NCI-H2227 treated with DMSO at 0.1 percent for 48 hours (cell line): ENCODE results near the gene E2F2.
A peak's percentile ranks its signal among the peaks of the same experiment; 100 is the strongest.

Source experiments
- DNase-seq: peaks from one replicate; lab custom pipeline; 2025; lab: John Stamatoyannopoulos, UW

Gene E2F2

GRCh38 chr1:23530747-23531561 lies at the start of gene E2F2:
Gene E2F2 (minus strand): TSS chr1:23531233. CDS start chr1:23530793, 440 bp downstream.
- peak; percentile 86 for DNase-seq

- DNase-seq = no peak
Observed at GRCh38 chr1:23578997-23579363, 47.9 kb upstream of the E2F2 start.

DNA sequence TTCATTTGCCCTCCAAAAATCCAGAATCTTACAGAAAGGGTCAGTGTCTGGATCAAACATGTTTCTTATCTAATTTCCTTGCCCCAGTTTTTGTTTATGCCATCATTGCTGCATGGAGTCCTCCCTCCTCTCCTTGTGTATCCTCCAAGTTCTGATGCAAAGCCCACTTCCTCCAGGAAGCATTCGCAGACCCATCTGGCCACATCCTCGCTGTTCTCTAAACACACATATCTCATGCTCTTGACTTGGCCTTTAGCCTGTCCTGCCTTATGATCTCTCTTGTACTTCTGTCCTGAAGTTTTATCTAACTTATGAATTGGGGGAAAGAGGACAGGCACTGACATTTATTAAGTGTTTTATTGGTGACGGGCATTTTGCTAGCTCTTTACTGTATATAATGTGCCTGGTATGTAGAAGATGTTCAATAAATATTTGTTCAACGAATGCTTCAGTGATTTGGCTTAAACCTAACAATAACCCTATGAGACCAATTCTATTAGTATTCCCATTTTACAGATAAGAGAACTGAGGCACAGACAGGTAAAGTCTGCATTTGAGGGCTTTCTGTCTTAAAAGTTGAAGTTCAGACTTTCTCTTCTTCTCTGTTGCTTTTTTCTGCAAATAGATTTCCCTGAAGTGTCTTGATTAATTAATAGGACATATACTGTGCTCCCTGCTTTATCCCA lies 47.4 kb upstream of the E2F2 start:
- no peak for DNase-seq

DNA sequence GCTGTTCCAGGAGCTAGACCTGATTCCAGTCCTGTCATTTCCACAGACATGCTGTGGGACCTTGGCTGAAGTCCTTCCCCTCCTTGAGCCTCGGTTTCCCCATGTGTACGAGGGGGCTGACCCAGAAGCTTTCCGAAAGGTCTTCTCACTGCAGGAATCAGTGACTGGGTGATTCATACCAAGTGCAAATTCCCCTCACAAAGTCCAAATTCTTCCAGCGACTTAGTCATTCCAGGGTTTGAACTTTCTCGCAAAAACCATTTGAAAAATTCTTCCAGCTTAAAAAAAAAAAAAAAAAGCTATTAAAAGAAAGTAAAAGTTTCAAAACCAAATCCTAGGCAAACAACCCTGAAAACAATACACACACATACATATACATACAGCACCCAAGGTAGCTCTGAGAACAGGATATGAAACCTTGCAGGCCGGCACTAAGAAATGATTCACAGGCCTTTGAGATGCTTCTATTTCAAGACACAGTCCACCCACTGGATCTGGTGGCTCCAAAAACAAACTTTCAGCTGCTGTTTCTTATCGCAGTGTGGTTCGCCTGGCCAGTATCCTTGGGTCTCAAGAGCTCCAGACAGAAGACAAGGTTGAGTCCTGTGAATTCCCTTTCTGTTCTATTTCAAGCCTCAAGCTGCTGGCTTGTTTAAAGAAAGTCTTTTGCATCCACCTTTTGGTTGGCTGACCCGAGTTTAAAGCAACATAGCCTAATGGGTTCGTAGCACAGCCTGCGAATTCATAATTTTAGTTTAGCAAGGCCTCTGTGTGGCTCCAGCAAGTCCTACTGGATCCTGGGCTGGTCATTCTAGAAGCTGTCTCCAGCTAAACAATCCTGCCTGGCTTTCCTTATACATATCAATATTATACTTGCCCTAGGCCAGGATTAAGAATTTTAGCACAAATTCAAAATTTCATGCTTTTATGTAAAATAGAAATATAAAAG lies 46.3 kb upstream of the E2F2 start:
- no peak for DNase-seq

DNA sequence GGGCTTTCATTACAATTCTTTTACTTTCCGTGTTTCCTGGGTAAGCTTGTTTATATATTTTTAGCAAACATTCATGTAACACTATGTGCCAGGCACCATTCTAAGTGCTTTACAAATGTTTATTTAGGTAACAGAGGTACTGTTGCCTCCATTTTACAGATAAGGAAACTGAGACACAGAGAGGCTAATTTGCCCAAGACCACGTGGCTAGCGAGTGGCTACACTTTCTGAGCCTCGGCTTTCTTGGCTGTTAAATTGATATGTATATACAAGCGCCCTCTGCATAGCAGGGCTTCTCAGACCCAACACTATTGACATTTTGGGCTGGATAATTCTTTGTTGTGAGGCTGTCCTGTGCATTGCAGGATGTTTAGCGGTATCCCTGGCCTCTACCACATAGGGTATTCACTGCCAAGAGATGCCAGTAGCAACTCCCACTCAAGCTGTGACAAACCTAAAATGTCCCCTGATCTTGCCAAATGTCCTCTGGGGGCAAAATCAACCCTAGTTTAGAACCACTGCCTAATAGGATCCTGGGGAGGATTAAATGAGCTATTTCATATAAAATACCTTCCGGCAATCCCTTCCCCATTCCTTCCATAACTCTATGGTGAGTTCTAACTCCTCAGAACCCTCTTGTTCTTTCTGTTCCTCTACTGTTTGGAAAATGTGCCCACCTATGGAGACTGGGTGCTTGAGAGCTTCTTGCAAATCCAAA lies 45.5 kb upstream of the E2F2 start:
- DNase-seq = no peak

DNA sequence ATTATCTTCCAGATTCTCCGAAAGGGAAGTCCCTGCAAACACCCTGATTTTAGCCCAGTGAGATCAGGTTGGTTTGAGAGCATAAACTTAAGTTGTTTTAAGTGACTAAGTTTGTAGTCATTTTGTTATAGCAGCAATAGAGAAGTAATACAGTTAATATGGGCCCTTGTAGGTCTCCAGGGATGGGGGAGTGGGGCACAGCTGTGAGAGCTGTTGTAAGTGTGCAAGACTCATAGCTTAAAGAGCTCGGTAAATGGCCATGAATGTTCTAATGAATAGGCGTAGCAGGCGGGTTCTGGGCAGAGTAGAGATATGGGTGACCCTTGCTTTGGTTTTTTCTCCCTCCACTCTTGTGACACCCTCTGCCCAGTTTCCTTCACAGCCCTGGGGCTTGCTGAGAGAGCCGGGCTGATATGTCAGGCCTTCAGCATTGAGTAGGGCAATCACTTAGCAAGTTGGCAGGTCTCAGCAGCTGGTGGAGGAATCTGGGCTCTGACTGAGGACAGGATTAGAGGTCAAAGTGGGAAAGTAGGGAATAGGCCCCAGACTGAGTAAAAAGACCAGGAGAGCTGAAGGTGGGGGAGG lies 44.3 kb upstream of the E2F2 start:
- no peak for DNase-seq

DNA sequence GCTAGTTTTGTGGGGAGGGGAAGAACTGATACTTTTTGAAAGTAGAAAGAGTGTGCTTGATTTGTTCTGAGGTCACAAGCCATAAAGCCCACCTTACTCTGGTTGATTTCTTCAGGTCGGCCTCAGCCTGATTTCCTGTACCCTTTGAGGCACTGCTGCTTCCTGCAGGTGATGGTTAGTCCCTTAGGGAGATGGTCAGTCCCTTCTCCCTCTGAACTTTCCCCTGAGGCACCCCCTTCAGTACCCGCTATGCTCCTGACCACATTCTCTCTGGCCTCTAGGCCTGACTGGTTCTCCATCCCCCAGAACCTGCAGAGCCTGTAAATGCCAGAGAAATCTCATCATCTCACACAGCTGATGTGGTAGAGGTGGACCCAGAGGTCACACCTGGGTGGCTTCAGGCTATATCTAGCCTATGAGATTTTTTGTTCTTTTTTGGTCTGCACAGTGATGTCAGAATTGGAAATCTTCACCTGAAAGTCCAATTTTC lies 43.3 kb upstream of the E2F2 start:
- DNase-seq = no peak

- no peak for DNase-seq
Observed at GRCh38 chr1:23573574-23574182, 42.6 kb upstream of the E2F2 start.

DNA sequence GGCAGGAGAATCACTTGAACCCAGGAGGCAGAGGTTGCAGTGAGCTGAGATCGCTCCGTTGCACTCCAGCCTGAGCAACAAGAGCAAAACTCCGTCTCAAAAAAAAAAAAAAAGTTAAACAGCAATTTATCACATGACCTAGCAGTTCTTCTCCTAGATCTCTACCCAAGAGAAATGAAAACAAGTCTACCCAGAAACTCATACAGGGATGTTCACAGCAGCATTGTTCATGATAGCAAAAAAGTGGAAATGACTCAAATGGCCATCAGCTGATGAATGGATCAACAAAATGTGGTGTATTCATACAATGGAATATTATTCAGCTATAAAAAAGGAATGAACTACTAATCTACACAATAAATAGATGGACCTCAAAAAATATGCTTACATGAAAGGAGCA lies 40.4 kb upstream of the E2F2 start:
- DNase-seq = no peak

GRCh38 chr1:23570001-23570691 lies 39.1 kb upstream of the E2F2 start:
- no peak for DNase-seq

DNA sequence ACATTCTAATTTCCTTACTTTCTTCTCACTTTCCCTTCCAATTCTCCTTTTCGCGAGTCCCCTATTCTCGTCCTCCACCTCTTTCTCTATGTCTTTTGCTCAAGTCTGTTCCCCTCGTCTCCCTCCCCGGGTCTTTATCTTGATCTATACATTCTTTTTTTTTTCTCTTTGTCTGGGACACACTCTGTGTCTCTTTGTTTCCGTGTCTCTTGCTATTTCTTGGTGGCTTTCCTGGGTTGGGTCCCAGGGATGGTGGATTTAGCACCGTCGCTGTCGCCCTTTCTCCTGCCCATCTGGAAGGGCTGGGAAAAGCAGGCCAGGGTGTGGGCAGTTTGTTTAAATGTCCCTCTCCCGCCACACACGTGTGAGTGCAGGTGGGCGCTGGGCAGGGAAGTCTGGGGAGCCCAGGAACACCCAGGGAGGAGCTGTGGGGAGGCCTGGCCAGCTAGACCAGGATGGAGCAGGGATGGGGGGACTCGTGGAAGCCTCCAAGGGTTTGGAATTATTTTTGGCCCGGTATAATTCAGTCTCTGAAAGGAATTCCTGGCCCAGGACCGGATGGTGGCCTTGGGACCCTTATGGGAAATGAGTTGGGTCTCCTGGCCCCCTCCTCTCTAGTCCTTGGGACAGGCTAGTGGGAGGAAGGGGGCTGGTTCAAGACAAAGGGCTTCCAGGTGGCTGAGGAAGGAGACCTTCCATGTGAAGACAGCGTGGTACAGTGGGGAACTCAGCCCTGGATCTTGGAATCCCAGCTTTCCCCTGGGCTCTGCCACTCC lies 37.8 kb upstream of the E2F2 start:
- DNase-seq = no peak

- no peak for DNase-seq
Observed at GRCh38 chr1:23567996-23568607, 37.1 kb upstream of the E2F2 start.

DNA sequence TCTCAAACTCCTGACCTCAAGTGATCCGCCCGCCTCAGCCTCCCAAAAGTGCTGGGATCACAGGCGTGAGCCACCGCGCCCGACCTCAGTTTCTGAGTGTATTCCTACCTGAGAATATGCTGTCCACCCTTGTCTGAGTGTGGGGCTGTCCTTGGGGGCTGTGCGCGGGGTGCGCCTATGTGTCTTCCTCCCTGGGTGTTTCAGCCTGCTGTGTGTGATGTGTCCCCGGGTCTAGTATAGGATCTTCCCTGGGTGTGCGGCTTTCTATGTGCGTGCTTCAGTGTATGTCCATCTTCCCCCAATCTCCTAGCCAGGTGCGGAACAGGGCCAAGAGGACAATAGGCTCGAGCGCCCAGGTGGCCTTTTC lies 36.6 kb upstream of the E2F2 start:
- DNase-seq = no peak

GRCh38 chr1:23566304-23566703 lies 35.3 kb upstream of the E2F2 start:
- no peak for DNase-seq

- no peak for DNase-seq
Observed at GRCh38 chr1:23565776-23566175, 34.7 kb upstream of the E2F2 start.

DNA sequence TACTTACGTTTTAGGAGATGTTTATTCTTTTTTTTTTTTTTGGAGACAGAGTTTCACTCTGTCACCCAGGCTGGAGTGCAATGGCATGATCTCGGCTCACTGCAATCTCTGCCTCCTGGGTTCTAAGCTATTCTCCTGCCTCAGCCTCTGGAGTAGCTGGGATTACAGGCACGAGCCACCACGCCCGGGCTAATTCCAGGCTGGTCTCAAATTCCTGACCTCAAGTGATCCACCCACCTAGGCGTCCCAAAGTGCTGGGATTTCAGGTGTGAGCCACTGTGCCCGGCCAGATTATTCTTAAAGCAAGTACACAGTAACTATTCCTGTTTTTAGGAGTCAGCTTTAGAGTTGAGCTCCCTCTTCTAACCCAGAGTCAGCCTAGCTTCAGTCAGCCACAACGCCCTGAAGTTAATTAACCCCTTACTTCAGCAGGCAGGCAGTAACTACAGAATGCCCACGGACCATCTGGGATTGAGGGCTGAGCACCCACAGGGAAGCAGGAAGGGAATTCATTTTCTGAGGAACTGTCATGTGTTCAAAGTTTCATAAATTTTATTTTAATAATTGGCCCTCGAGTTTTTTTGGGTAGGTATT lies 33.6 kb upstream of the E2F2 start:
- DNase-seq = no peak

DNA sequence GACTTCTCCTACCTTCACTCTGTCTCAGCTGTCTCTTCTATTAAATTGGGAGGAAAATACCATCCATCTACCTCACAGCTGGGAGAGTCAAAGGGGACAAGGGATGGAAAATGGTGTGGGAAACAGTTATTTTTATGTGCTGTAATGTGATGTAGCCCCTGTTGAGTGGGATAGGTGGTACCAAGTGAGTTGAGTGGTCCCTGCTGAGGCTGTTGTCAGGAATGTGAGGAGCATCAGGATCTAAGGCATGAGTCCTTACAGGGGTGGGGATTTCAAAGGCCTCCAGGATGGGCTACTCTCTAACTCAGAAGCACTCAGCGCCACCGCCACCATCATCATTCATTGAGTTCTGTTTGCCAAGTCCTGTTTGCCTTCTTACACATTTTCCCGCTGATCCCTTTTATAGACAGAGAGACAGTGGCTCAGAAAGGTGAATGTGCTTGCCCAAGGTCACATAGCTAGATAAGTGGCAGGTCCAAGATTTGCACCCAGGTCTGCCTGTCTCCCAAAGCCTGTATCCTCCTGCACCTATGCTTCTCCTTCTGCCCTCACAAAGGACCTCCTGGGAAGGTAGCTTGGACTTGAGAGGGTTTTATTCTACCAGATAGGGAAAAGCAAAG lies 32.8 kb upstream of the E2F2 start:
- no peak for DNase-seq

DNA sequence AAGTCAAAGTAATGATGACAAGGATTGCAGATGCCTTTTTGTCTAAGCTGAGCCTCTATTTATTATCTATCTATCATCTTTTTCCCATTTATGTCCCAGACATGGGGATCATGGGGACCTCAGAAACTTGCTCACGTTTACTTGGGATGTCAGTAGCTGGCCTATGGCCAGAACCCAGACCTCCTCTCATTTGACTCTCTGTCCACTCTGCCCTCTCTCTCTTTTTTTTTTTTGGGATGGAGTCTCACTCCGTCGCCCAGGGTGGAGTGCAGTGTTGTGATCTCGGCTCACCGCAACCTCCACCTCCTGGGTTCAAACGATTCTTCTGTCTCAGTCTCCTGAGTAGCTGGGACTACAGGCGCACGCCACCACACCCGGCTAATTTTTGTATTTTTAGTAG lies 32.0 kb upstream of the E2F2 start:
- DNase-seq = no peak
